Spleen (tissue), 7 donors: ENCODE data around the gene ANKRD12.

Experiments
- POLR2AphosphoS5 ChIP-seq, 3 donors: sonication (generic); formaldehyde crosslinking; IDR thresholded peaks; one replicate each; pipeline ENCODE4 v1.5.1; 2017; ENCODE audit warnings: antibody characterized with exemption in 3 of 3
- TF ChIP-seq, protein P1 (sequence below), 11 experiments: fragments of 200-600 bp in 7 of 11; fragments of 450-650 bp in 4 of 11; sonication (generic) in 4 of 11; IDR thresholded peaks in 8 of 11; conservative IDR thresholded peaks in 3 of 11; 1 replicate in 7 of 11; 2 replicates in 4 of 11; pipeline versions ENCODE4 v1.4.0 to v1.8.0; 2016 to 2021; ENCODE audit warnings: antibody characterized with exemption in 11 of 11, inconsistent platforms in 4 of 11, mild to moderate bottlenecking in 1 of 11
- donor health status: DM: no; HTN: no; CAD: no; lungs with moderate emphysema.
- donor health status: DM: no; HTN: no; CAD: no.
- donor health status: DM: no; HTN: no; CAD: no.

DNA sequence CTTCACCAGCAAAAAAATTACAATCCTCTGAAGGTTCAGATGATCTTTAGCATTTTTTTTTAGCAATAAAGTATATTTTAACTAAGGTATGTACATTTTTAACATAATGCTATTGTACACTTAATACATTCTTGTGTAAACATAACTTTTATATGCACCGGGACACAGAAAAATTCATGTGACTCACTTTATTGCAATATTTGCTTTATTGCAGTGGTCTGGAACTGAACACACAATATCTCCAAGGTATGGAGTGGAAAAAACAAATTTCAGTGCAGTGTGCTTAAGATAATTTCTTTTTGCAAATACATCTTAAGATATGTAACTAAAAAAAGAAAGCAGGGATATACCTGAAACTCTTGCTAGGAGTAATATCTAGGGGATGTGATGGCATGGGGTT lies 192.9 kb downstream of the ANKRD12 start:
- TF ChIP-seq, protein P1, sequence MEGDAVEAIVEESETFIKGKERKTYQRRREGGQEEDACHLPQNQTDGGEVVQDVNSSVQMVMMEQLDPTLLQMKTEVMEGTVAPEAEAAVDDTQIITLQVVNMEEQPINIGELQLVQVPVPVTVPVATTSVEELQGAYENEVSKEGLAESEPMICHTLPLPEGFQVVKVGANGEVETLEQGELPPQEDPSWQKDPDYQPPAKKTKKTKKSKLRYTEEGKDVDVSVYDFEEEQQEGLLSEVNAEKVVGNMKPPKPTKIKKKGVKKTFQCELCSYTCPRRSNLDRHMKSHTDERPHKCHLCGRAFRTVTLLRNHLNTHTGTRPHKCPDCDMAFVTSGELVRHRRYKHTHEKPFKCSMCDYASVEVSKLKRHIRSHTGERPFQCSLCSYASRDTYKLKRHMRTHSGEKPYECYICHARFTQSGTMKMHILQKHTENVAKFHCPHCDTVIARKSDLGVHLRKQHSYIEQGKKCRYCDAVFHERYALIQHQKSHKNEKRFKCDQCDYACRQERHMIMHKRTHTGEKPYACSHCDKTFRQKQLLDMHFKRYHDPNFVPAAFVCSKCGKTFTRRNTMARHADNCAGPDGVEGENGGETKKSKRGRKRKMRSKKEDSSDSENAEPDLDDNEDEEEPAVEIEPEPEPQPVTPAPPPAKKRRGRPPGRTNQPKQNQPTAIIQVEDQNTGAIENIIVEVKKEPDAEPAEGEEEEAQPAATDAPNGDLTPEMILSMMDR (IDR thresholded peaks at IDR 0.05 in 8 of 11, conservative IDR thresholded peaks at IDR 0.05 in 3 of 11) = no peak
- TF ChIP-seq POLR2AphosphoS5 (IDR thresholded peaks at IDR 0.05) = no peak
